Mucosa of stomach (tissue), 1 donor: ENCODE data around the gene INAFM1.
"Not testable (repeated sequence)": the region's sequence is repeated elsewhere in the genome, so short reads cannot be mapped to it uniquely, and the experiment has no call there.

Experiments used
- H3K27me3 ChIP-seq: one replicate; pipeline ENCODE4 v1.7.0; 2013; ENCODE audit warnings: mild to moderate bottlenecking, low read length; ENCODE audit not compliant: control insufficient read depth, insufficient read depth
- H3K36me3 ChIP-seq: one replicate; pipeline ENCODE4 v1.7.0; 2013; ENCODE audit warnings: low read length; ENCODE audit not compliant: control insufficient read depth, insufficient read depth
- H3K4me1 ChIP-seq: one replicate; pipeline ENCODE4 v1.7.0; 2013; ENCODE audit warnings: mild to moderate bottlenecking, low read length; ENCODE audit not compliant: control insufficient read depth, insufficient read depth
- H3K4me3 ChIP-seq: one replicate; pipeline ENCODE4 v1.7.0; 2013; ENCODE audit warnings: low read length
- H3K9ac ChIP-seq: one replicate; pipeline ENCODE4 v1.7.0; 2013; ENCODE audit warnings: mild to moderate bottlenecking, low read length, moderate library complexity
- H3K9me3 ChIP-seq: one replicate; pipeline ENCODE4 v1.7.0; 2013; ENCODE audit warnings: mild to moderate bottlenecking, low read length, moderate library complexity; ENCODE audit not compliant: control insufficient read depth
- donor health status: Pancreatic carcinoma.

The INAFM1 gene

DNA sequence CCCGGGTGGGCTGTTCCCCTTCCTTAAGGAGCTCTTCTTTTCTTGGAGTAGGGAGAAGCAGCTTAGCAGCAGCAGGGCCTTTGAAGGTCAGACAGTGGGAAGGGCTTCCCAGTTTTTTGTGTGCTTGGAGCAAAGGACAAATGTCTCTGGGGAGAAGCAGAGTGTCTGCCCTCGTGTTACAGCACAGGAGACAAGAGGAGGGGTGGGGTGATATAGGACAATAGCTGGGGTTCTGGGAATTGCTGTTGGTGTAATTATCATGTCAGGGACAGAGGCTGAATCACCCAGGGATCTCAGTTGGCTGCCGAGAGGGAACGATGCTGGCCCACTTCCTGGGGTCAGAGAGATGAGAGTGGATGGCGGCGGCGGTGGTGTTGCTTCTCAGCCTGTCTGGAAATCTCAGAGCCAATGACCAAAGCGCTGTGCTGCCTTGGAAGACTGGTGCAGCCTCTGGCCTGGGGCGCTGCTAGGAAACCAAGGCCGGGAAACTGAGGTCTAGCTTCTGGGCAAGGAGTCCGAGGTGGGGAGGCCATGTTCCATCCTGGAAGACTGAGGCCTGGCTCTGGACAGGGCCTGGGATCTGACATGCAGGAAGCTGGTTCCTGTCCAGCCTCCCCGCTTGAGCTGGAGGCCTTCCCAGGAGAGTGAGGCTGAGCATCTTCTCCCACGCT lies 1.2 kb downstream of the INAFM1 start:
- Histone ChIP-seq H3K36me3 (no peaks in the 10 kb centered on the region), H3K9ac (no peak overlapping the region), H3K4me3 (no peak overlapping the region), H3K9me3 (no peaks in the 10 kb centered on the region), H3K4me1 (peaks cover 14% of the 10 kb centered on the region), H3K27me3 (no peaks in the 10 kb centered on the region)

DNA sequence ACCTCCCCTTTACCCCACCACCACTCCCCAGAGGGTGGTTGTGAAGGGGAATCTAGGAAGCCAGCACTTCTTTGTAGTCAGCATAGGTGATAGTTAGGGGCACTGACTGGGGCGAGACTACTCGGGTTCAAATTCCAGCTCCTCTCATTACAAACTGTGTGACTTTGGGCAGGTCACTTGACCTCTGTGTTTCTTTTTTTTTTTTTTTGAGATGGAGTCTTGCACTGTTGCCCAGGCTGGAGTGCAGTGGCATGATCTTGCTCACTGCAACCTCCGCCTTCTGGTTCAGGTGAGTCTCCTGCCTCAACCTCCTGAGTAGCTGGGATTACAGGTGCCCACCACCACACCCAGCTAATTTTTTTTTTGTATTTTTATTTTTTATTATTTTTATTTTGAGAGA lies 1.8 kb downstream of the INAFM1 start:
- peaks cover 14% of the 10 kb centered on the region for H3K4me1 ChIP-seq
- H3K9me3 ChIP-seq, H3K36me3 ChIP-seq, H3K9ac ChIP-seq, H3K27me3 ChIP-seq, H3K4me3 ChIP-seq: not testable (repeated sequence)

DNA sequence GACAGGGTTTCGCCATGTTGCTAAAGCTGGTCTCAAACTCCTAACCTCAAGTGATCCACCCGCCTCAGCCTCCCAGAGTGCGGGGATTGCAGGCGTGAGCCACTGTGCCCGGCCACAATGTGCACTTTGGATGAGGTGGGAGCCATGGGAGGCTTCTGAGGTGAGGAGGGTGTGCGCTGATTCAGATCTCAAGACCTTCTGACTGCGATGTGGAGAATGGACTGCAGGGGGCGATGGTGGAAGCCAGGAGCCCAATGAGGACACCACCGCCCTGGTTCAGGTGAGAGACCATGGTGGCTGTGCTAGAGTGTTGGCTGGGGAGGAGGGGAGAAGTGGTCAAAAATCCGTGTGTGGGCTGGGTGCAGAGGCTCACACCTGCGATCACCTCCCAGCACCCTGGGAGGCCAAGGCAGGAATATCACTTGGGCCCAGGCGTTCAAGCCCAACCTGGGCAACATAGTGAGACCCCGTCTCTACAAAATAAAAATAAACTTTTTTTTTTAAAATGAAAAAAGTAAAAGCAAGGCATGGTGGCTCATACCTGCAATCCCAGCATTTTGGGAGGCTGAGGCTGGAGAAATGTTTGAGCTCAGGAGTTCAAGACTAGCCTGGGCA lies 5.6 kb downstream of the INAFM1 start:
- no peaks in the 10 kb centered on the region for H3K36me3 ChIP-seq
- peaks cover 6% of the 10 kb centered on the region for H3K4me1 ChIP-seq
- no peak overlapping the region for H3K4me3 ChIP-seq
- H3K9me3 ChIP-seq: no peaks in the 10 kb centered on the region
- no peaks in the 10 kb centered on the region for H3K27me3 ChIP-seq
- H3K9ac ChIP-seq: no peak overlapping the region

GRCh38 chr19:47283405-47284059 lies 8.8 kb downstream of the INAFM1 start:
- Histone ChIP-seq H3K27me3 (no peaks in the 10 kb centered on the region), H3K4me3 (no peak overlapping the region), H3K36me3 (no peaks in the 10 kb centered on the region), H3K9me3 (no peaks in the 10 kb centered on the region), H3K9ac (no peak overlapping the region), H3K4me1 (no peaks in the 10 kb centered on the region)

- Histone ChIP-seq H3K9me3 (no peaks in the 10 kb centered on the region), H3K4me3 (no peak overlapping the region), H3K9ac (no peak overlapping the region), H3K4me1 (peaks cover 3% of the 10 kb centered on the region), H3K36me3 (no peaks in the 10 kb centered on the region), H3K27me3 (no peaks in the 10 kb centered on the region)
These were observed 9.7 kb downstream of the INAFM1 start for GRCh38 chr19:47284324-47284899.

- H3K9me3 ChIP-seq: no peaks in the 10 kb centered on the region
- H3K9ac ChIP-seq: no peak overlapping the region
- H3K36me3 ChIP-seq: no peaks in the 10 kb centered on the region
- H3K27me3 ChIP-seq: no peaks in the 10 kb centered on the region
- H3K4me1 ChIP-seq: no peaks in the 10 kb centered on the region
- H3K4me3 ChIP-seq: no peak overlapping the region
These were observed 21.4 kb downstream of the INAFM1 start for GRCh38 chr19:47296036-47296435.

DNA sequence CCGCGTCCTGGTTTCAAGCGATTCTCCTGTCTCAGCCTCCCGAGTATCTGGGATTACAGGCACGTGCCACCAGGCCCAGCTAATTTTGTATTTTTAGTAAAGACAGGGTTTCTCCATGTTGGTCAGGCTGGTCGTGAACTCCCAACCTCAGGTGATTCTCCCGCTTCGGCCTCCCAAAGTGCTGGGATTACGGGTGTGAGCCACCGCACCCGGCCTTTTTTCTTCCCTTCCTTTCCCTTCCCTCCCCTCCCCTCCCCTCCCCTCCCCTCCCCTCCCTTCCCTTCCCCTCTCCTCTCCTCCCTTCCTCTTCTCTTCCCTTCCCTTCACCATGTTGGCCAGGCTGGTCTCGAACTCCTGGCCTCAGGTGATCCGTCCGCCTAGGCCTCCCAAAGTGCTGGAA lies 26.2 kb downstream of the INAFM1 start:
- H3K27me3 ChIP-seq, H3K4me3 ChIP-seq, H3K9me3 ChIP-seq, H3K4me1 ChIP-seq, H3K9ac ChIP-seq, H3K36me3 ChIP-seq: not testable (repeated sequence)

- Histone ChIP-seq H3K9ac (no peak overlapping the region), H3K36me3 (no peaks in the 10 kb centered on the region), H3K27me3 (no peaks in the 10 kb centered on the region), H3K4me1 (no peaks in the 10 kb centered on the region), H3K4me3 (no peak overlapping the region), H3K9me3 (no peaks in the 10 kb centered on the region)
These were observed 27.6 kb downstream of the INAFM1 start for GRCh38 chr19:47302249-47302648.

DNA sequence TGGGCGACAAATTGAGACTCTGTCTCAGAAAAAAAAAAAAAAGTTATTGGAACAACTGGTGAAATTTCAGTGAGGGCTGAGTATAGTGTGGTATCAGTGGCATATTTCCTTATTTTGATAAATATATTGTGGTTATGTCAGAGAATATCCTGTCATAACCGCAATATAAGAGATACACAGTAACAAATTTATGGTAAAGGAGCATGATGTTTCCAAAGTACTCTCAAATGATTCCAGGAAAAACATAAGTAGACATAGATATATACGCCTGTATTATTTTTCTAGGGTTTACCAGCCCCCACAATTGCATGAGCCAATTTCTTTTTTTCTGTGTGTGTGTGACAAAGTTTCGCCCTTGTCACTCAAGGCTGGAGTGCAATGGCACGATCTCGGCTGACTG lies 29.3 kb downstream of the INAFM1 start:
- Histone ChIP-seq H3K36me3 (no peaks in the 10 kb centered on the region), H3K4me1 (no peaks in the 10 kb centered on the region), H3K9me3 (no peaks in the 10 kb centered on the region), H3K4me3 (no peak overlapping the region), H3K9ac (no peak overlapping the region), H3K27me3 (no peaks in the 10 kb centered on the region)

GRCh38 chr19:47305309-47305751 lies 30.6 kb downstream of the INAFM1 start:
- no peak overlapping the region for H3K9ac ChIP-seq
- no peaks in the 10 kb centered on the region for H3K4me1 ChIP-seq
- no peaks in the 10 kb centered on the region for H3K36me3 ChIP-seq
- no peak overlapping the region for H3K4me3 ChIP-seq
- no peaks in the 10 kb centered on the region for H3K27me3 ChIP-seq
- no peaks in the 10 kb centered on the region for H3K9me3 ChIP-seq

GRCh38 chr19:47306303-47306702 lies 31.6 kb downstream of the INAFM1 start:
- Histone ChIP-seq H3K9me3 (no peaks in the 10 kb centered on the region), H3K4me1 (no peaks in the 10 kb centered on the region), H3K27me3 (no peaks in the 10 kb centered on the region), H3K36me3 (no peaks in the 10 kb centered on the region), H3K9ac (no peak overlapping the region), H3K4me3 (no peak overlapping the region)

DNA sequence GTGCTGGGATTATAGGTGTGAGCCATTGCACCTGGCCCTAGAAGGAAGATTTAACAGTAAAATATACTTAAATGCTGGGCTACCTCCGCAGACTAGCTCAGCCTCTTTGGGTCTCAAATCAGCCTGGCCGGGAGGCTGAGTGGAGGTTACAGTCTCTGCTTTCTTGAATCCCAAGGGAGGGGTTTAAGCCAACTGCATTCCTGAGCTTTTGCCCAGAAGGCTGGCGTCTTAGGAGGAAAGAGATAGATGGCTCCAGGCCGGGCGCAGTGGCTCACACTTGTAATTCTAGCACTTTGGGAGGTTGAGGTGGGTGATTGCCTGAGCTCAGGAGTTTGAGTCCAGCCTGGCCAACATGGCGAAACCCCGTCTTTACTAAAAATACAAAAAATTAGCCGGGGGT lies 34.4 kb downstream of the INAFM1 start:
- Histone ChIP-seq H3K4me3 (no peak overlapping the region), H3K9me3 (no peaks in the 10 kb centered on the region)

More for the DNA sequence above, 34.4 kb downstream of the INAFM1 start:
- no peaks in the 10 kb centered on the region for H3K4me1 ChIP-seq
- no peaks in the 10 kb centered on the region for H3K27me3 ChIP-seq
- H3K9ac ChIP-seq: no peak overlapping the region
- no peaks in the 10 kb centered on the region for H3K36me3 ChIP-seq
